Stimulated activated CD4-positive, alpha-beta T cell treated with anti-CD3 and anti-CD28 coated beads, Interleukin-4, amount 100 ng/mL, for 1 hour (primary cell): ENCODE data around the gene CPNE6.

Experiments
- DNase-seq: peaks from one replicate; pipeline ENCODE4 v3.0.0-alpha.2; 2020

CPNE6 gene

GRCh38 chr14:24055971-24056799 lies 15.2 kb upstream of the CPNE6 start:
- no peak for DNase-seq

DNA sequence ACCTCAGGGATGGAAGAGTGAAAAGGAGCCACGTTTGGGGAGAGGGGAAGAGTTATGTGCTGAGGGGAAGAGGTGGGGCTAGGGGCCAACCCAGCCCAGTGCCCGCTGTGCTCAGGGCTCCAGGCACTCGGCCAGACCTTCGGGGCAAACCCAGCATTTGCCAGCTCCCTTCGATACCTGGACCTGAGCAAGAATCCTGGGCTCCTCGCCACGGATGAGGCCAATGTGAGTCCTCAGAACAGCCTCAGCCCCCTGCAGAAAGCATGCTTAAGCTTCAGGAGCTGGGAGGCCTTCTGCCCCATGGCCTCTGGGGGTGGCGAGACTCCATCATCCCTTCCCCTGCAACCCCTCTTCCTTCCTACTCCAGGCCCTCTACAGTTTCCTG lies 14.6 kb upstream of the CPNE6 start:
- no peak for DNase-seq

DNA sequence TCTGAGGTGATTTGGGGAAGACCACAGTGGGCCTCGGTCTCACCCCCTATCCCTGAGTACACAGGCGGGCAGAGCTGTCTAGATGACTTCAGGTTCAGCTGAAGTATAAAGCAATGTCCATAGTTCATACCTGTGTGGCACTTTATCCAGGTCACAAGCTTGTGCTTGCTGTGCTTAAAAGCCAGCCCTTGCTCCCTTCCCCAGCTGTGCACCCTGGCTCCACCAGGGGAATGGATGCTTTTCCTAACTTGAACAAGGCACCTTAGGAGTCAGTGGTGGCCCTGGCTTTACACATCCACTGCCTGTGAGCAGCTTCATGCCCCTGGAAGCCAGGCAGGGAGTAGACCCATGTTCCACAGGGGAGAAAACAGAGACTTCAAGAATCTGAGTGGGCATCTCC lies 14.1 kb upstream of the CPNE6 start:
- DNase-seq = no peak

GRCh38 chr14:24057867-24058259 lies 13.5 kb upstream of the CPNE6 start:
- DNase-seq = no peak

- DNase-seq = no peak
Measured at GRCh38 chr14:24058260-24058950, 13.0 kb upstream of the CPNE6 start.

DNA sequence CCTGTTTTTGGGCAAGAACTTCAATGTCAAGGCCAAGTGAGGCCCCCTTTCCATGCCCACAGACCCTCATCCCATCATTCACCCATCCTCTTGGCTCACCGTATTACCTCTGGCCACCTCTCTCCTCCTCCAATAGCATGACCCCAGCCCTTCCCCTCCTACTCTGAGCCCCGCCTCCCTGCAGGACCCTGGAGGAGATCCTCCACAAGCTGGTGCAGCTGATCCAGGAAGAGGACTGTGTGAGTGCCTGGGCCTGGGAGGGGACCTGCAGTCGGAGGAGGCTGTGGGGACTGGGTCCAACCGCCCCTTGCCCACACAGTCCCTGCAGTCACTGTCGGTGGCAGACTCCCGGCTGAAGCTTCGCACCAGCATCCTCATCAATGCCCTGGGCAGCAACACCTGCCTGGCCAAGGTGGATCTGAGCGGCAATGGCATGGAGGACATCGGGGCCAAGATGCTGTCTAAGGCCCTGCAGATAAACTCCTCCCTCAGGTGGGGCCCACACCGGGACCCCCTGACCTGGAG lies 12.3 kb upstream of the CPNE6 start:
- DNase-seq = no peak

DNA sequence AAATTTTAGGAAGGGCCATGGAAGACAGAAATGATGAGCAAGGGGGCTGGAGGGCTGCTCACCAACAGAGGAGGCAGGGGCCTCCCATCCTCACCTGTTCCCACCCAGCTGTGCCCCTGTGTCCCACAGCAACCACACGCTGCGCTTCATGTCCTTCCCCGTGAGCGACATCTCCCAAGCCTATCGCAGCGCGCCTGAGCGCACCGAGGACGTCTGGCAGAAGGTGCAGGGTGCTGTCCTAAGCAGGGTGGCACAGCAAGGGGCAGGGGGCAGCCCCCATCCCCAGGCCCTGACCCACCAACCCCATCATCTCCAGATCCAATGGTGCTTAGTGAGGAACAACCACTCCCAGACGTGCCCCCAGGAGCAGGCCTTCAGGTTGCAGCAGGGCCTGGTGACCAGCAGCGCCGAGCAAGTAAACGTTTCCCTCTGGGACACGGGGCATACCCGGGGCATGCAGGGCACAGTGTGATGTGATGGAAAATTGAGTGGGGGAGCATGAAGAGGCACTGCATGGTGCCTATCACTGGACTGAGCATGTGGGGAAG lies 11.4 kb upstream of the CPNE6 start:
- no peak for DNase-seq

DNA sequence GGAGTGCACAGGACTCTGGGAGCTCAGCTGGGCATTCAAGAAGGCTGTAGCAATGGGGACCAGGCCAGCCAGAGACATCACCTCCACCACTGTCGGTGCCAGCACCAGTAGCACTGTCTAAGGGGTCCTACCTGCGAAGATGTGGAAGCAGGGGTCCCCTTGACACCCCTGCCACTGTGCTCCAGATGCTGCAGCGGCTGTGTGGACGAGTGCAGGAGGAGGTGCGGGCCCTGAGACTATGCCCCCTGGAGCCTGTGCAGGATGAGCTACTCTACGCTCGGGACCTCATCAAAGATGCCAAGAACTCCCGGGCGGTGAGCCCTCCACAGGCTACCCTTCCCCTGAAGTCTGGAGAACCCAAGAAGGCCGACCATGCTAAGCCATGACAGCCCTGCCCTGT lies 10.9 kb upstream of the CPNE6 start:
- DNase-seq = no peak

DNA sequence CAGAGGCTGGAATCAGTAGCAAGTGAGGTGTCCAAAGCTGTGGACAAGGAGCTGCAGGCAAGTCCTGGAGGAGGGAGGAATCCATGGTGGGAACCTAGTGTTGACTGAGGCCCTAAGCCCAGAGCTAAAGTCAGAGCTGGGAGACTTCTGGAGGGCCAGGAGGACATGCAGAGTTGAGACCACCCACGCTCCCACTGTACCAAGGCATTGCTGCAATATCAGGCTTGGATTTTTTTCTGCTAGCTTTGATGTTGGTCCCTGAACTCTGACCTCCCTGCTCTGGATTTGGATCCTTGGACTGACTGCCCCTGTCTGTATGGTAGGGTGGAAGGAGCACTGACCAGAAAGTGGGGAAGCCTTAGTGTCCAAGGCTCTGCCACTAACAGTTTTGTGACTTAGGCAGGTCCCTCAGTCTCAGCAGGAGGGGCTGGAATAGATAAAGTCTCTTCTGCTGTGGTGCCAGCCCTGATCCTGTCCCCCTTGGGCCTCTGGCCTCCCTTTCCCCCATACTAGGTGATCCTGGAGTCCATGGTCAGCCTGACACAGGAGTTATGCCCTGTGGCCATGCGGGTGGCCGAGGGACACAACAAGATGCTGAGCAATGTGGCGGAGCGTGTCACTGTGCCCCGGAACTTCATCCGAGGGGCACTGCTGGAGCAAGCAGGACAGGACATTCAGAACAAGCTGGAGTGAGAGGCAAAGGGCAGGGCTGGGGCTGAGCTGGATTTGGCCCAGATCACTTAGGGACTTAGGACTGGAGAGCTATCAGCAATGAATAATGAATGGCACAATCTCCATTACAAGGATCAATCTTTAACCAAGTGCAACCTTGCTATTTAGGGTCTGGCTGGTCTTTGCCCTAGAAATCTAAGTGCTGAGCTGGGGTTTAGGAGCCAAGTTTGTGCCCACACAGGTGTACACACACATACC lies 10.1 kb upstream of the CPNE6 start:
- no peak for DNase-seq

DNA sequence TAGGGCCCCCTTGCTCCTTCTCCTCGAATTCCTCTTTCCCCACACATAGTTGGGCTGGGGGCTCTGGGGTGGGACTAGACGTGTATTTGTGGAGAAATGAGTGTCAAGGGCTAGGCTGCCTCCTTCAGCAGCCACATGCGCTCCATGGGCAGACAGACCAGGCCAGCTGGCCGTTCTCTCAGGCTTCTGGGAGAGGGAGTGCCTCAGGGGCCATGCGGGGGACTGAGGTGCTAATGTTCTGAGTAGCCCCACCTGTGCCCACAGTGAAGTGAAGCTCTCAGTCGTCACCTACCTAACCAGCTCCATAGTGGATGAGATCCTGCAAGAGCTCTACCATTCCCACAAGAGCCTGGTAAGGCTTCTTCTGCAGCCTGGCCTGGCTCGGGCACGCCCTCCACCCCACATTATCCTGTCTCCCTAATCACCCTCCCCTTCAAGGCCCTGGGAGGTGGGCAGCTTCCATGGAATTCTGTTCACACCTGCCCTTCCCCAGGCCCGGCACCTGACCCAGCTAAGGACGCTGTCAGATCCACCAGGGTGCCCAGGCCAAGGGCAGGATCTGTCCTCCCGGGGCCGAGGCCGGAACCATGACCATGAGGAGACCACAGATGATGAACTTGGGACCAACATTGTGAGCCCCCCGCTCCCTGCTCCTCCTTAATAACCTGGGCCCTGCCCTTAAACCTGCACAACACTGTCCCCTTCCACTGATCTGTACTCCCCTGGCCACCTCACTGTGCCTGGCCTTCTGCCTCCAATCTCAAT lies 9.0 kb upstream of the CPNE6 start:
- DNase-seq = no peak

GRCh38 chr14:24063263-24063836 lies 8.0 kb upstream of the CPNE6 start:
- no peak for DNase-seq

DNA sequence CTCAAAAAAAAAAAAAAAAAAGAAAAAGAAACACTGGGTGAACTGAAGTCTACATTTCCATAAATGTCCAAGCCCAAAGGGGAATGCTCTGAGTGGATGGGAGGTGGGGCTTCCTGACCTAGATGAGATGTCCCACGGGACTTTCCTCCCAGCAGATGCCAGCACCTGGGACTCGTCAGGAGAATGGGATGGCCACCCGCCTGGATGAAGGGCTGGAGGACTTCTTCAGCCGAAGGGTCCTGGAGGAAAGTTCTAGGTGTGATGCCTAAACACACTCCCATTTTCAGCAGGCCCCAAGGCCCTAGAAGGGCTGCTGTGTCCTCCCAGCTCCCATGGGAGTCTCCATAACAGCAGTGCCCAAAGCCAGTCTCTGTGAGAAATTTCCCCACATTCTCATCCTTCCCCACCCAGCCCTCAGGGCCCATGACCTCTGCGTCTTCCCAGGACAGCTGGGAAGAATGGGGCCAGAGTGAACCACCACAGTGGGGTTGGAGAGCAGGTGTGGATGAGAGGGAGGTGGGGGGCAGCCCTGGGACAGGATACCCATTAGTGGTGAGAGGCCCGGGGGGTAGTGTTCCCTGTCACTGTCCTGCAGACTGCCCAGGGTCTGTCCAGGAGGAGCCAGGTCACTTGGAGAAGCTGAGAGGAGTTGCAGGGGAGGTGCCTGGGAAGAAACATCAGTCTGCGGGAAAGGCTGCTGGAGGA lies 7.1 kb upstream of the CPNE6 start:
- DNase-seq = no peak

DNA sequence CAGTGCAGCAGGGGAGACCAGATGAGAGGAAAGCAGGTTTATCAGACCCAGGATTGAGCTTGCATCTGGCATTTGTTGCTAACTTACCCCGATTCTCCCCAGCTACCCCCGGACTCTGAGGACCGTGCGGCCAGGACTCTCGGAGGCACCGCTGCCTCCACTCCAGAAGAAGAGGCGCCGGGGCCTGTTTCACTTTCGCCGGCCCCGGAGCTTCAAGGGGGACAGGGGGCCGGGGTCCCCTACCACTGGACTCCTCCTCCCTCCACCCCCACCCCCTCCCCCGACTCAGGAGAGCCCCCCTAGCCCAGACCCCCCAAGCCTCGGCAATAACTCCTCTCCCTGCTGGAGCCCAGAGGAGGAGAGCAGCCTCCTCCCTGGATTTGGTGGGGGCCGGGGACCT lies 6.5 kb upstream of the CPNE6 start:
- DNase-seq = no peak

DNA sequence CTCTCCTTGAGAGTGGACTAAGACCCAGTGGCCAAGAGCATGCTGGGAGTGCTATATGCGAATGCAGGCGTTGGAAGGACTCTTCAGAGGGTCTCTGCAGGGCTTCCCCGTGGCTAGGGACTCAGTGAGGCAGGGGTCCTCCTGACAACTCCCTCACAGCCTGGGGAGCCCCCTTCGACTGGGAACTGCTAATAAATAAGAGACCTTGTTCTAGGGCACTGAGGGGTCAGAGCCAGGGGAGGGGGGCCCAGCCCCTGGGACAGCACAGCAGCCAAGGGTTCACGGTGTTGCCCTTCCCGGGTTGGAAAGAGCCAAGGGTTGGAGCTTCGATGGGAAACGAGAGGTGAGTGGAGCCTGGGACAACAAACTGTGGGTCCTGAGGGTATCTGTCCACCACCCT lies 6.0 kb upstream of the CPNE6 start:
- no peak for DNase-seq

GRCh38 chr14:24066496-24067132 lies 4.7 kb upstream of the CPNE6 start:
- no peak for DNase-seq

GRCh38 chr14:24067133-24068082 lies 4.0 kb upstream of the CPNE6 start:
- DNase-seq = no peak

- no peak for DNase-seq
Measured at GRCh38 chr14:24068711-24069410, 2.5 kb upstream of the CPNE6 start.

DNA sequence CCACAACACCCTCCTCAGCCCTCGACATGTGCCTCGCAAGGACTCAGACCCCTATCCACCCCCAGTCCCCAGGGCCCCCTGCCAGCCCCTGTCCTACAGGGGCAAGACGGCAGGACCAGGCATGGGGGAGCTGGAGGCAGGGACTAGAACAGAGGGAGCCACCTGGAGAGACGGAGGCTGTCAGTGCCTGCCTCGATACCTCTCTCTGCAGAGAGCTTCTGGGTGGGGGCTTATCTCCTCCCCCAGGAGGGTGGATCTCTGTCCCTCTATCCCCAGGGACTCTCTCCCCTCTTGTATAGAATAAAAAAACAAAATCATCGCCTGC lies 2.0 kb upstream of the CPNE6 start:
- no peak for DNase-seq
